ENCODE results near the gene LMNTD1.

The LMNTD1 gene

GRCh38 chr12:25494926-25495325, 58.2 kb downstream of the LMNTD1 start:
- H3K4me3 ChIP-seq (ENCODE audit: low read depth, low read length) = no peak overlapping the region
- no peak for TF ChIP-seq CTCF (IDR thresholded peaks at IDR 0.05; ENCODE audit: control insufficient read depth, extremely low read depth, insufficient read depth)
- DNase-seq (ENCODE audit: low read depth) = no peak

- no peak for DNase-seq (ENCODE audit: low read depth)
- TF ChIP-seq CTCF (IDR thresholded peaks at IDR 0.05; ENCODE audit: control insufficient read depth, extremely low read depth, insufficient read depth) = no peak
- no peak overlapping the region for H3K4me3 ChIP-seq (ENCODE audit: low read depth, low read length)
Measured at GRCh38 chr12:25493682-25494081, 59.4 kb downstream of the LMNTD1 start.

GRCh38 chr12:25491396-25492325, 61.4 kb downstream of the LMNTD1 start:
- no peak for TF ChIP-seq CTCF (IDR thresholded peaks at IDR 0.05; ENCODE audit: control insufficient read depth, extremely low read depth, insufficient read depth)
- DNase-seq (ENCODE audit: low read depth) = no peak
- H3K4me3 ChIP-seq (ENCODE audit: low read depth, low read length) = no peak overlapping the region

GRCh38 chr12:25488956-25489870, 63.9 kb downstream of the LMNTD1 start:
- peak overlapping the region; percentile 33 for H3K4me3 ChIP-seq (ENCODE audit: low read depth, low read length)
- DNase-seq (ENCODE audit: low read depth) = peak; percentile 4

- no peak for DNase-seq (ENCODE audit: low read depth)
- TF ChIP-seq CTCF (IDR thresholded peaks at IDR 0.05; ENCODE audit: control insufficient read depth, extremely low read depth, insufficient read depth) = no peak
Measured at GRCh38 chr12:25482625-25483024, 70.5 kb downstream of the LMNTD1 start.

GRCh38 chr12:25480145-25480544, 72.9 kb downstream of the LMNTD1 start:
- H3K4me3 ChIP-seq (ENCODE audit: low read depth, low read length) = no peak overlapping the region
- DNase-seq (ENCODE audit: low read depth) = no peak
- no peak for TF ChIP-seq CTCF (IDR thresholded peaks at IDR 0.05; ENCODE audit: control insufficient read depth, extremely low read depth, insufficient read depth)

More at GRCh38 chr12:25482625-25483024, 70.5 kb downstream of the LMNTD1 start:
- no peak overlapping the region for H3K4me3 ChIP-seq (ENCODE audit: low read depth, low read length)

- H3K4me3 ChIP-seq (ENCODE audit: low read depth, low read length) = no peak overlapping the region
- no peak for DNase-seq (ENCODE audit: low read depth)
- TF ChIP-seq CTCF (IDR thresholded peaks at IDR 0.05; ENCODE audit: control insufficient read depth, extremely low read depth, insufficient read depth) = no peak
Measured at GRCh38 chr12:25477217-25477616, 75.9 kb downstream of the LMNTD1 start.
